Stomach smooth muscle (tissue), 2 donors: ENCODE results near the gene CHAD.

ENCODE experiments used
- H3K27ac ChIP-seq: one replicate; pipeline ENCODE4 v1.7.0; 2013; ENCODE audit warnings: mild to moderate bottlenecking, low read length, inconsistent platforms
- H3K27me3 ChIP-seq, 2 donors: one replicate each; pipeline ENCODE4 v1.7.0; 2013; ENCODE audit warnings: low read length in 2 of 2; ENCODE audit not compliant: insufficient read depth in 2 of 2, control insufficient read depth in 1 of 2
- H3K36me3 ChIP-seq, 2 donors: one replicate each; pipeline ENCODE4 v1.7.0; 2013; ENCODE audit warnings: low read length in 2 of 2; ENCODE audit not compliant: control insufficient read depth in 2 of 2, insufficient read depth in 2 of 2
- H3K4me1 ChIP-seq: one replicate; pipeline ENCODE4 v1.7.0; 2013; ENCODE audit warnings: low read length; ENCODE audit not compliant: control insufficient read depth, insufficient read depth
- H3K4me3 ChIP-seq, 2 donors: one replicate each; pipeline ENCODE4 v1.7.0; 2013; ENCODE audit warnings: low read length in 2 of 2
- H3K9ac ChIP-seq, 2 donors: one replicate each; pipeline ENCODE4 v1.7.0; 2013; ENCODE audit warnings: low read length in 2 of 2, mild to moderate bottlenecking in 1 of 2
- H3K9me3 ChIP-seq, 2 donors: one replicate each; pipeline ENCODE4 v1.7.0; 2013; ENCODE audit warnings: low read length in 2 of 2; ENCODE audit not compliant: control insufficient read depth in 2 of 2
- donor health status: healthy.
- donor health status: Pancreatic carcinoma.

Gene CHAD

DNA sequence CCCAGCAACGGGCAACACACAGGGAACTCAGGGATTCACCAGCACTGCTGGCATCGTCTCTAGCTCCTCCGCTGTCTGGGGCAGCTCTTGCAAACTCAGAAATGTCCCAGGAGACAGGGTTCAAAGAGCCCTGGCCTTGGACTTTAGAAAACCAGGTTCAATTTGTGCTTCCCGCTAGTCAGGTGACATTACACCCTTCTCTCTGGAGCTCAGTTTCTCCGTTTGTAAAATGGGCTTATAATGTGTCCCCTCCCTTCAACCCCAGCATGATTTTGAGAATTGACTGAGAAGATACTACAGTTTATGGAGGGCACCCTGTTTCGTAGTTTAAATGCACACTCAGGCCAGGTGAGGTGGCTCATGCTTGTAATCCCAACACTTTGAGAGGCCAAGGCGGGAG lies 37.6 kb upstream of the CHAD start:
- H3K9ac ChIP-seq, result no peak overlapping the region
- peaks cover 7% of the 10 kb centered on the region for H3K4me1 ChIP-seq
- H3K27me3 ChIP-seq, result peaks cover 0 to 2% of the 10 kb centered on the region in 2 donors
- H3K36me3 ChIP-seq, result no peaks in the 10 kb centered on the region
- H3K27ac ChIP-seq, result no peak overlapping the region
- H3K4me3 ChIP-seq, result no peak overlapping the region
- H3K9me3 ChIP-seq, result no peaks in the 10 kb centered on the region

DNA sequence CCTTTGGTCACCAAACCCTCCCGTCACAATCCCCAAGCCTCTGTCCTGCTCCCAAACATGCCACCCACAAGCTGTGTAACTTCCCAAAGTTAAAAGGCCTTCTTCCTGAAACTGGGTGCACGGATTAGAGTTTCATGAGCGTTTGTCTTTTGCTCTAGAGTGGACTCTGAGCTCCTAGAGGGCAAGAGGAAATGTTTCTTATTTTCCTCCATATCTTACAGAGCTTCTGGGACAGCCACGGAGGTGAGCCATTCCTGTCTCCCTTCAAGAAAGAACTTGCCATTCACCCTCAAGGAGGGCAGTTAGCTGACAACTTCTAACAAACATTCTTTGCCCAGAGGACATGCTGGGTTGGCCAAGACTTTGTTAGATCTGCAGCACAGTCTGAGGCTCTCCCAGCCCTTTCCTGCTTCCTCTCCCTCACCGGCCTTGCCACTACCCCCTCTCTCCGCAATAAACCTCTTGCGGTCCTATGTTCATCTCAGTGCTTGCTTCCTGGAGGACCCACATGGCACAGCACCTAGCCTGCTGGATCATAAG lies 37.0 kb upstream of the CHAD start:
- peaks cover 7% of the 10 kb centered on the region for H3K4me1 ChIP-seq
- no peak overlapping the region for H3K27ac ChIP-seq
- no peaks in the 10 kb centered on the region for H3K9me3 ChIP-seq
- H3K27me3 ChIP-seq, result peaks cover 0 to 2% of the 10 kb centered on the region in 2 donors
- no peak overlapping the region for H3K4me3 ChIP-seq
- H3K36me3 ChIP-seq, result no peaks in the 10 kb centered on the region
- H3K9ac ChIP-seq, result no peak overlapping the region

DNA sequence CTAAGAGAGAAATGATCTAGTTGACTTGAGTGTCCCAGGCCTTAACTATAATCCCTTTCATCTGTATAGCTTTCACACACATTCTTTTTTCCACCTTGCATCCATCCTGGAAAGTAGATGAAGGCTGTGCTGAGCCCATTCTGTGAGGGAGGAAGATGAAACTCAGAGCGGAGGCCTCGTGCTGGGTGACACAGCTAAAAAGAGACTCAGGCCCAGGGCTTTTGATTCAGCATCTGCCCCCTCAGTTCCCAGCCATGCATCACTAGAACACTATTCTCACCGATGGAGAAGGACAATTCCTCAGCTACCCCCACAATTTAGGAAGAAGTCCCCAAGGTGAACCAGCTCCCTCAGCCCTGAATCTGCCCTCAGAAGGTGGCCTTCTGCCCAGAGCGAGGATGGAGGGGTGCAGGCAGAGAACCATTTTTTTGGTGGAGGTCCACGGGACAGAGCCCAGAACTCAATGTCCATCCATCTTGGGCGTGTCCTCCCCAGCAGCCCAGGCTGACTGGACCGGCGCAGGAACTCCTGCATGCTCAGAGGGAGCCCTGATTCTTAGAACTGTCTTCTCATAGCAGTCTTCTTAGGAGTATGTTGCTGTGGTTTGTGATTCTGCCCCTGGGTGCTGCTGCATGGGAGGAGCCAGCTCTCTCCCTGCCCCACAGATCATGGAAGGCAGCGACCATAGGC lies 33.8 kb upstream of the CHAD start:
- Histone ChIP-seq H3K4me3 (no peak overlapping the region), H3K9me3 (no peaks in the 10 kb centered on the region), H3K27me3 (peaks cover 0 to 2% of the 10 kb centered on the region in 2 donors), H3K9ac (no peak overlapping the region), H3K4me1 (no peaks in the 10 kb centered on the region), H3K36me3 (no peaks in the 10 kb centered on the region), H3K27ac (no peak overlapping the region)

DNA sequence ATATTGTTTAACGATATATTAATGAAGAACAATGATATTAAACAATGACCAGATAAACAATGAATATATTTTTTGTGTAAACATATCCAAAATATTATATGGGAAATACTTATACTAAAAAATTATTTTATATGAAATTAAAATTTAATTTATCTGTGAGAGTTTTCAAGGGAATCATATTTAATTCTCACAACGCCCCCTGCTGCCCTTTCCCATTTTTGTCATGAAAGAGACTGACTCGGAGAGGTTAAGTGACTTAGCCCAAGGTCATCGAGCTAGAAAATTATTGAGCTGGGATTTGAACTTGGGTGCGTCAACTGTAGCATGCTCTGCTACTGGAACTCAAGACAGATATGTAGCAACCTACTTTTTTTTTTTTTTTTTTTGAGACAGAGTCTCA lies 32.4 kb upstream of the CHAD start:
- Histone ChIP-seq H3K9me3 (no peaks in the 10 kb centered on the region), H3K27ac (no peak overlapping the region), H3K4me1 (no peaks in the 10 kb centered on the region), H3K4me3 (no peak overlapping the region), H3K27me3 (no peaks in the 10 kb centered on the region), H3K9ac (no peak overlapping the region), H3K36me3 (no peaks in the 10 kb centered on the region)

DNA sequence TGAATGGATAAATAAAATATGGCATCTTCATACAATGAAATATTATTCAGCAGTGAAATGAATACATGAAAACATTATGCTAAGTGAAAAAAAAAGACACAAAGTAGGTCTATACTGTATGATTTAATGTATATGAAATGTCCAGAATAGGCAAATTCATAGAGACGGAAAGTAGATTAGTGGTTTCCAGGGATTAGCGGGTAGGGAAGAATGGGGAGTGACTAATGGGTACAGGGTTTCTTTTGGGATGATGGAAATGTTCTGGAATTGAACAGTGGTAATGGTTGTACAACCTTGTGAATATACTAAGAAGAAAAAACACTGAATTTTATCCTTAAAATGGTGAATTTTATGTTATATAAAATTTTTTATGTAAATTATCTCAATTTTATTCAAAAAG lies 31.0 kb upstream of the CHAD start:
- no peaks in the 10 kb centered on the region for H3K4me1 ChIP-seq
- no peak overlapping the region for H3K9ac ChIP-seq
- no peaks in the 10 kb centered on the region for H3K27me3 ChIP-seq
- no peaks in the 10 kb centered on the region for H3K36me3 ChIP-seq
- H3K9me3 ChIP-seq, result no peaks in the 10 kb centered on the region
- no peak overlapping the region for H3K4me3 ChIP-seq
- no peak overlapping the region for H3K27ac ChIP-seq

DNA sequence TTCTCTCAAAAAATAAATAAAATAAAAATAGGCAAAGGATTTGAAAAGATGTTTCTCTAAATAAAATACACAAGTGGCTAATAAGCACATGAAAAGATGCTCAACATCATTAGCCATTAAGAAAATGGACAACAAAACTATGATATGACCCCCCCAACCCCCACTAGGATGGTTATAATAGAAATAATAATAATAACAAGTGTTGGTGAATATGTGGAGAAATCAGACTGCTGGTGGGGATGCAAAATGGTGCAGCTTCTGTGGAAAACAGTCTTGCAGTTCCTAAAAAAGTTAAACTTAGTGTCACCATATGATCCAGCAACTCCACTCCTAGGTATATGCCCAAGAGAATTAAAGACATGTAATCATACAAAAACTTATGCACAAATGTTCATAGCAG lies 30.6 kb upstream of the CHAD start:
- Histone ChIP-seq H3K27me3 (no peaks in the 10 kb centered on the region), H3K4me1 (no peaks in the 10 kb centered on the region), H3K36me3 (no peaks in the 10 kb centered on the region), H3K27ac (no peak overlapping the region), H3K9me3 (no peaks in the 10 kb centered on the region), H3K9ac (no peak overlapping the region), H3K4me3 (no peak overlapping the region)

DNA sequence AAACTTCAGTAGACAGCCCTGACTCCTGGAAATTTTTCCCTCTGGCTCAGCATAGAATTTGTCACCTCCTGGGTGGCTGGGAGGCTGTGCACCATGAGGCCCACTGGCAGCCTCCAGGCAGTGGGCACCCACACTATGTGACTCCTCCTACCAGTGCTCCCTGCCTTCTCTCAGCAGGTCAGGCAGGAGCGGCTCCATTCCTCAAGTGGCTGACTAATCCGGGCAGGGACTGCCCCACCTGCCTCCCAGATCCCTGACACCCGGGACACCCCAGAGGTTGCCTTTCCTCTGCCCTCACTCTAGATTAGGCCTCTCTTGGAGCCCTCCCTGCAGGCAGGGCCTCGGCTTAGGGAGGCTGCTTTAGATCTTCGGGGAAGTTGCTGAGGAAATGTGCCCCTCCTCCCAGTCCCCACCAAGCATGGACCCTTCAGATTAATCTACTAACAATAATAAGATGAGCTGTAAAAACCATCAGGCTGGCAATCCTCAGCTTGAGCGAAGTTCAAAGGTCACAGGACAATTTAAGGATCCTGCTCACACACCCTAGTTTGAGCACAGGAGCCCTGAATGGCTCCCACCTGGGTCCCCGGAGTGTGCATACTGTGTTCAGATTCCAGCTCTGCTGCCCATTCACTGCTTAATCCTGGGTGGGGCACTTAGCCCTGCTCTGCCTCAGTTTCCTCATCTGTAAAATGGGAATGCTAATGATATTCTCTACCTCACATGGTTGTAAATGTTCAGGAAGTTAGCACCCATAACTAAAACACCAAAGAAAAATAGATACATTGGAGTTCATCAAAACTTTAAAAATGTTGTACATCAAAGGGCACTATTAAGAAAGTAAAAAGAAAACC lies 29.6 kb upstream of the CHAD start:
- H3K9ac ChIP-seq, result no peak overlapping the region
- H3K9me3 ChIP-seq, result no peaks in the 10 kb centered on the region
- no peak overlapping the region for H3K4me3 ChIP-seq
- H3K36me3 ChIP-seq, result no peaks in the 10 kb centered on the region
- H3K27me3 ChIP-seq, result no peaks in the 10 kb centered on the region
- no peak overlapping the region for H3K27ac ChIP-seq
- H3K4me1 ChIP-seq, result no peaks in the 10 kb centered on the region

DNA sequence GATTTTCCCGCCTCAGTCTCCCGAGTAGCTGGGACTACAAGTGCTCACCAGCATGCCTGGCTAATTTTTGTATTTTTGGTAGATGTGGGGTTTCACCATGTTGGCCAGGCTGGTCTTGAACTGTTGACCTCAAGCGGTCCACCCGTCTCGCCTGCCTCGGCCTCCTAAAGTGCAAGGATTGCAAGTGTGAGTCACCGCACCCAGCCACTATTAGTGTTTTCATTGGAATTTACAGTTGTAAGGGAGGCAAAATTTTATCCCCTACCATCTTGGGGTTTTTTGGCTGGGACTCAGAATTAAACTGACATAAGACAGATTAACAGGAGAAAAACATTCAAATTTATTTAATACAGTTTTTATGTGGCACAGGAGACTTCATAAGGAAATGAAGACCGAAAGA lies 27.2 kb upstream of the CHAD start:
- H3K4me1 ChIP-seq, result no peaks in the 10 kb centered on the region
- no peak overlapping the region for H3K27ac ChIP-seq
- no peaks in the 10 kb centered on the region for H3K27me3 ChIP-seq
- no peak overlapping the region for H3K4me3 ChIP-seq
- H3K9me3 ChIP-seq, result no peaks in the 10 kb centered on the region
- H3K9ac ChIP-seq, result no peak overlapping the region
- no peaks in the 10 kb centered on the region for H3K36me3 ChIP-seq

DNA sequence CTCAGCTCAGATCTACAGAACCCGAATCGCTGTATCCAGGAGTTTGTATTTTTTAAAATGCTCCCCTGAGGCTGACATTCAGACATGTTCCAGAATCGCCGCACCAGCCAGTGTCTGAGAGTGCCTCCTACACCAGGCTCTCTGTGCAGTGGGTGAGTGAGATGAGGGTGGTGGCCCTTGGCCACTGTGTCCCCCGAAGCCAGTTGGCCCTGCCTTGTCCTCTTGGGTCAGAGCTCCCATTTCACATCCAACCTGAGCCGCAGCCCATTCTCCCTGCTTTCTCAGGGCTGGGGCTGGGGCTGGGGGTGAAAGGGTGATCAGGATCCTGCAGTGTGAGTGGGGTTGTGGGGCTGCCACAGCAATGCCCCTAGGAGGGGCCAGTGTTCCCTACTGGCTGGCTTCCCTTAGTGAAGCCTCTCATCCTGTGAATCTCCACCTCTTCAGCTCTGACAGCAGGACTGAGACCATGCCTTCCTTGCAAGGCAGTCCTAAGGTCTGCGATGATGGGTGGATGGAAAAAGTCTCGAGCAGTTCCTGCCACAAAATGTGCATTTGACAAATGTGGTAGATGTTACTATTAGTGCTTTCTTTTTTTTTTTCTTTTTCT lies 26.6 kb upstream of the CHAD start:
- Histone ChIP-seq H3K9ac (no peak overlapping the region), H3K4me3 (no peak overlapping the region), H3K9me3 (no peaks in the 10 kb centered on the region), H3K4me1 (no peaks in the 10 kb centered on the region), H3K27ac (no peak overlapping the region), H3K36me3 (no peaks in the 10 kb centered on the region), H3K27me3 (no peaks in the 10 kb centered on the region)

DNA sequence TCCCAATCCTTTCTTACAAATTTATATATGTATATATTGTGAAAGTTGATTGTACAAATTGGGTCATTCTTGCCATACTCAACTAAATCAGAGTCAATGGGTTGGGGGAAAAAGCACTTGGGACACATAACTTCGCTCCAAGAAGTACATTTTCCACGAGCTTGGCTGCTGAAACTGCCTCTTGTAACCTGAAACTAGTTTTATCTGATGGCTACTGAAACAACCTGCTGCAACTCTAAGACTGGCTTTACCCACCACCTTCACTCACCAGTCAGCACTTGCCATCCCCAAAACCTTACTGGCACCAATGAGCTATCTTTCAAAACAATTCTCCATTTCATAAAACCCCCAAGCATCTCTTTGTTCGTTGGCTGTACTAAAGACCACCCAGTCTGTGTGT lies 25.1 kb upstream of the CHAD start:
- Histone ChIP-seq H3K36me3 (no peaks in the 10 kb centered on the region), H3K27ac (no peak overlapping the region), H3K9ac (no peak overlapping the region), H3K9me3 (no peaks in the 10 kb centered on the region), H3K4me3 (no peak overlapping the region), H3K27me3 (no peaks in the 10 kb centered on the region), H3K4me1 (no peaks in the 10 kb centered on the region)
